ENCODE data around the gene MAPKAPK2. TPM values are rescaled to one million over a fixed set of nuclear protein-coding genes. Genes with fewer than 3 reads are reported as not detected.

Gene MAPKAPK2
- total and polyA plus RNA-seq, 2 donors (not counting 1 experiment from before 2014, with no cell fraction given), result 60.3 to 85.8 TPM

DNA sequence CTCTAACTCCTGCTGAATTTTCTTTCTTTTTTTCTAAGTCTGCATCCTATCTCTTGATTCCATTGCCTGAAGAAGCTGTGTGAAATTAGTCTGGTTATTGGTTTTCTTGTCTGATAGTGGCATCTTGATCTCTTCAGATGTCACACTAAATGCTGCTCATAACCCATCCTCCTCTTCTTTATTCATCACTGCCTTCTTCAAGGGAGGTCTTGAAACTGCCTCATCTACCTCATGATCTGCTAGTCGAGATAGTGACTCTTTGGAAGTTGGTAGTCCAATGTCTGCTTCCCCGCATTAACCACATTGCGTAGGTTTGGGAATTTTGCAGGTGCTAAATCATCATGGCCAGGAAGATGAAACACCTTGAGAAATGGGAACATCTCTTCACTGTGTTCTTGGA lies 33.7 kb upstream of the MAPKAPK2 start:
- intact Hi-C loops (cut with micrococcal nuclease), result no loop called here

More for the DNA sequence above, 33.7 kb upstream of the MAPKAPK2 start:
- Mint-ChIP-seq H3K9me3 (ENCODE audit: insufficient read depth) (no peaks in the 10 kb centered on the region), H3K27me3 (no peaks in the 10 kb centered on the region), H3K27ac (no peak overlapping the region), H3K4me1 (no peaks in the 10 kb centered on the region), H3K4me3 (no peak overlapping the region)
- Histone ChIP-seq H3K4me2 (replicated peaks; ENCODE audit: low read depth, low read length, poor library complexity, severe bottlenecking) (no peak overlapping the region), H2AFZ (ENCODE audit: insufficient read depth, low read depth, low read length, poor library complexity, severe bottlenecking) (no peak overlapping the region), H4K20me1 (ENCODE audit: control insufficient read depth, insufficient read depth, low read length, poor library complexity, severe bottlenecking) (no peaks in the 10 kb centered on the region), H3K79me2 (ENCODE audit: control insufficient read depth, insufficient read depth, low read length) (no peaks in the 10 kb centered on the region), H3K36me3 (replicated peaks in 1 of 2; ENCODE audit: control extremely low read depth in 1 of 2, control insufficient read depth in 1 of 2, extremely low read depth in 1 of 2, insufficient read depth in 2 of 2, low read length in 1 of 2) (no peaks in the 10 kb centered on the region), H3K9ac (ENCODE audit: low read length) (no peak overlapping the region), H3K4me3 (ENCODE audit: control extremely low read depth in 1 of 5, extremely low read depth in 1 of 5, insufficient read depth in 1 of 5, low read depth in 2 of 5, low read length in 4 of 5) (no peak overlapping the region), H3K27ac (ENCODE audit: low read length in 2 of 2) (no peak overlapping the region), H3K27me3 (replicated peaks in 1 of 4; ENCODE audit: control extremely low read depth in 1 of 4, control insufficient read depth in 3 of 4, insufficient read depth in 4 of 4, low read length in 3 of 4) (peaks cover 0 to 6% (median 0%) of the 10 kb centered on the region in 4 experiments), H3K4me1 (ENCODE audit: control insufficient read depth in 2 of 2, insufficient read depth in 2 of 2, low read length in 2 of 2) (no peaks in the 10 kb centered on the region), H3K9me3 (ENCODE audit: control extremely low read depth in 1 of 3, control insufficient read depth in 2 of 3, insufficient read depth in 1 of 3, low read length in 2 of 3) (no peaks in the 10 kb centered on the region)
- DNase-seq (no peak), ATAC-seq (ENCODE audit: low read depth) (no peak)
- ChIA-PET POLR2A (no interaction called here), CTCF (interaction anchor here (1.0 to 9.3 kb wide), 2 partner anchors 13 to 66 kb away, joined by 3 to 81 read pairs; no protein-coding TSS in a partner anchor)
- TF ChIP-seq EZH2 (IDR thresholded peaks at IDR 0.05; ENCODE audit: borderline replicate concordance, insufficient read depth, low read depth, low read length, poor library complexity, severe bottlenecking), result no peak
- TF ChIP-seq, protein P1, sequence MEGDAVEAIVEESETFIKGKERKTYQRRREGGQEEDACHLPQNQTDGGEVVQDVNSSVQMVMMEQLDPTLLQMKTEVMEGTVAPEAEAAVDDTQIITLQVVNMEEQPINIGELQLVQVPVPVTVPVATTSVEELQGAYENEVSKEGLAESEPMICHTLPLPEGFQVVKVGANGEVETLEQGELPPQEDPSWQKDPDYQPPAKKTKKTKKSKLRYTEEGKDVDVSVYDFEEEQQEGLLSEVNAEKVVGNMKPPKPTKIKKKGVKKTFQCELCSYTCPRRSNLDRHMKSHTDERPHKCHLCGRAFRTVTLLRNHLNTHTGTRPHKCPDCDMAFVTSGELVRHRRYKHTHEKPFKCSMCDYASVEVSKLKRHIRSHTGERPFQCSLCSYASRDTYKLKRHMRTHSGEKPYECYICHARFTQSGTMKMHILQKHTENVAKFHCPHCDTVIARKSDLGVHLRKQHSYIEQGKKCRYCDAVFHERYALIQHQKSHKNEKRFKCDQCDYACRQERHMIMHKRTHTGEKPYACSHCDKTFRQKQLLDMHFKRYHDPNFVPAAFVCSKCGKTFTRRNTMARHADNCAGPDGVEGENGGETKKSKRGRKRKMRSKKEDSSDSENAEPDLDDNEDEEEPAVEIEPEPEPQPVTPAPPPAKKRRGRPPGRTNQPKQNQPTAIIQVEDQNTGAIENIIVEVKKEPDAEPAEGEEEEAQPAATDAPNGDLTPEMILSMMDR (IDR thresholded peaks at IDR 0.05), result no peak
- 100% methylated on average over 3 of the region's 3 CpGs for WGBS (ENCODE audit: insufficient coverage)
